NCI-H2227 (cell line): ENCODE results near the gene FGF22.
"Not testable (repeated sequence)": the region's sequence is repeated elsewhere in the genome, so short reads cannot be mapped to it uniquely, and the experiment has no call there.

Experiments used
- DNase-seq: peaks from one replicate; lab custom pipeline; 2025; ENCODE audit not compliant: unreplicated experiment; lab: John Stamatoyannopoulos, UW

Gene FGF22

DNA sequence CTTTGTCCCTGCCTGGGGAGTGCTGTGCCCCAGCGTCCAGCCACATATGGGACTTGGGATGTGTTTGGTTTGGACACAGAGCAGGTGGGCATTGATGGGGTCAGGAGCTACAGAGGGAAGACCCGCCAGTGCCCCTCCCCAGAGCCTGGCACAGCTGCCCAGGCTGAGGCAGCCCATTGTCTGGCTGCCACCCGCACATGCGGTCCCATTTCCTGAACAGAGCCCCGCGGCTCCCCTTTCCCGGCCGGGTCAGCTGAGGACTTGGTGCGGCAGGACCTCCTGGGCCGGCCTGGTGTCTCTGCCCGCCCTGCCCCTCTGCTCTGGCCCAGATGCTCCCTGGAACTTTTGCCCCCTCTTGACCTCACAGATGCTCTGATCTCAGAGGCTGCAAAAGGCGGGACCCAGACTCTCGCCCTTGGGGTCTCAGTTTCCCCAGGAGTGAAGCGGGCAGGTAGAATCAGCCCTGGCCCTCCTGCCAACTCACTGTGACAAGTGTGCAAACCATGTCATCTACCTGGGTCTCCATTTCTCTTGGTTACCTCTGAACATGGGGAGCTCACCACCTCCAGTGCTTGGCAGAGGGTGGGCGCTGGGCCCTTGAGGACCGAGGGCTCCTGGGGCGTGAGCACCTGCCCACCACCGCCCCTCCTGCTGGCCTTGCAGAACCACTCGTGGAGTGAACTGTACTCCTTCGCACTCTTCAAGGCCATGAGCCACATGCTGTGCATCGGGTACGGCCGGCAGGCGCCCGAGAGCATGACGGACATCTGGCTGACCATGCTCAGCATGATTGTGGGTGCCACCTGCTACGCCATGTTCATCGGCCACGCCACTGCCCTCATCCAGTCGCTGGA is 32.2 kb upstream of the FGF22 start:
- no peak for DNase-seq

DNA sequence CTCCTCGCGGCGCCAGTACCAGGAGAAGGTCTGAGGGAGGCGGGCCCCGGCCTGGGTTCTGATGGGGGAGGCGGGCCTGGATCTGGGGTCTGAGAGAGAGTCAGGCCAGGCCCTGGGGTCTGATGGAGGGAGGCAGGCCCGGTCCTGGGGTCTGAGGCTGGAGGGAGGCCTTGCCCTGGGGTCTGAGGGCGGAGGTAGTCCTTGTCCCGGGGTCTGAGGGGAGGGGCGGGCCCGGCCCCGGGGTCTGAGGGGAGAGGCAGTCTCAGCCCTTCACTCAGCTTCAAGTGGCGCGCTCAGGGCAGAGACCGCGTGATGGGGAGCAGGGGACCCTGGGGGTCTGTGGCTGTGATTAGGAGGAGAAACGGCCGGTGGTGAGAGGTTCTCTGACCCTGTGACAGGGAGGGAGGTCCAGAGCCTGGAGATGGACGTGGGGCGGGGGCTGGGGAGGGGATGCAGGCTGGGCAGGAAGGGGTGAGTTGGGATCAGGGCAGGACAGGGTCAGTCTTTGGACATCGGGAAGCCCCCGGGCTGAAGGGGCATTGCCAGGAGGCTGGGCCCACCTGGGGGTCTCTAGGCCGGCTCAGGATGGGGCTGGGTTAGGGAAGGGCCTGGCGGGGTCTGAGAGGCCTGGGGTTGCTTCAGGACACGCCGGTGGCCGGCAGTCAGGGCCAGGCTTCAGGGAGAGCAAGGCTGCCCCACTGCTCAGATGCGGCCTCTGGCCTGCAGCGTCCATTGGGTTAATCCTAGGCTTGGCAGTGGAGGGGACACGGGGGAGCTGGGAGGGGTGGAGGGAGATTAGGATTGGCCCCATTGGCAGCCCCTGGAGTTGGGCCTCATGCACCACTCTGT is 31.3 kb upstream of the FGF22 start:
- no peak for DNase-seq

DNA sequence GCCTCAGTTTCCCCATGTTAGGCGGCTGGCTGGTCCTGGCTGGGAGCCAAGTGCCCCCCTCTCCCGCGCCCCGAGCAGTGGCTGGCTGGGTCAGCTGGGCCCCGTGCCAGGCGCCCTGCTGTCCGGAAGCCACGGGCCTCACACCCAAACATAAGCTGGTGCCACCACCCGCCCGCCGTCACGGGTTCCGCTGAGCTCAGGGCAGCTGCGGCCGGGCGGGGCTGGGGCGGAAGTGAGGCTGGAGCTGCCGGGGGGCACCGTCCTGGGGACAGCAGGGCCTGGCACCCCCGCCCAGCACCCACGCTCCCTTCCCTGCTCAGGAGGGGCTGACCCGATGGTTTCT is 30.7 kb upstream of the FGF22 start:
- DNase-seq: no peak

DNA sequence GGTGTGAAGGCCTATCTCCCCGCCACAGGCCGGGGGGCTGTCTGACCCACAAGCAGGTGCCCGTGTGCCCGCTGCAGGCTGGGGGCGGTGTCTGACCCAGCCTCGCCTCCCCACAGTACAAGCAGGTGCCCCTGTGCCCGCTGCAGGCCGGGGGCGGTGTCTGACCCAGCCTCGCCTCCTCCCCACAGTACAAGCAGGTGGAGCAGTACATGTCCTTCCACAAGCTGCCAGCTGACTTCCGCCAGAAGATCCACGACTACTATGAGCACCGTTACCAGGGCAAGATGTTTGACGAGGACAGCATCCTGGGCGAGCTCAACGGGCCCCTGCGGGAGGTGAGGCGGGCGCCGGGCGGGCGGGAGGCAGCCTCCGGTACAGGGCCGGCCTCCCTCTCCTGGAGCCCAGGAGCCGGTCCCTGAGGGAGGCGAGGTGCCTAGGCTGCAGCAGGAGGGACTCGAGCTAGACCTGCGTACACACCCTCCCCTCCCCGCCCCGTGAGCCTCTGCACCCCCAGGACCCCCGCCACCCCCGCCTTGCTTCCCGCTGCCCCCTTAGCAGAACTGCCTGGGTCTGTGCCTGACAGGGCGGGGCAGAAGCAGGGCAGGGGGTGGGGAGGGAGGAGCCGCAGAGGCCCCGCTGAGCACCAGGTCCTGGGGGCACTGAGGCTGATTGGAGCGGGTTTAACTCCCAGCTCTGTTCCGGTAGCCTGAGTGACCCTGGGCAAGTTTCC is 29.4 kb upstream of the FGF22 start:
- no peak for DNase-seq

DNA sequence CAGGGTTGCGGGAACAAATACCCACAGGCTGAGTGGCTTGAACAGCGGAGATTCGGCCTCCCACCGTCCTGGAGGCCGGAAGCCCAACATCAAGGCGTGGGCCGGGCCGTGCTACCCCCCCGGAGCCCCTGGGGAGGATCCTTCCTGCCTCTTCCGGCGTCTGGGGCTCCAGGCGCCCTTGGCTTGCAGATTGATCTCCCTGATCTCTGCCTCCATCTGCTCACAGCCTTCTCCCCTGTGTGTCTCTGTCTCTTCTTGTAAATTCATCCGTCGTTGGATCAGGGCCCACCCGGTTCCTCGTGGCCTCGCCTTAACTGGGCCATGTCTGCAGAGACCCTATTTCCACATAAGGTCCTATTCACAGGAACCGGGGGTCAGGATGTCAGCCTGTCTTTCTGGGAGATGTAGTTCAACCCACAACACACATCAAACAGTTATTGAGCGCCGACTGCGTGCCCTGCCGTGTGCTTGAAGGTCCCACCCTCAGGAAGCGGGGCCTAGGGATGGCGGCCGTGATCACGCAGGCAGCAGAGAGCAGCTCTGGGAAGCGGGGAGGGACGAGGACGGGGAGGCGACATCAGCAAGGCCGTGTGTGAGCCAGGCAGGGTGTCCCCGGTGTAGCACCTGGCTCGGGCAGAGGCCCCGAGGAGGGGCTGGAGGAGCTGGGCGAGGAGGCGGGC is 28.7 kb upstream of the FGF22 start:
- DNase-seq: no peak

DNA sequence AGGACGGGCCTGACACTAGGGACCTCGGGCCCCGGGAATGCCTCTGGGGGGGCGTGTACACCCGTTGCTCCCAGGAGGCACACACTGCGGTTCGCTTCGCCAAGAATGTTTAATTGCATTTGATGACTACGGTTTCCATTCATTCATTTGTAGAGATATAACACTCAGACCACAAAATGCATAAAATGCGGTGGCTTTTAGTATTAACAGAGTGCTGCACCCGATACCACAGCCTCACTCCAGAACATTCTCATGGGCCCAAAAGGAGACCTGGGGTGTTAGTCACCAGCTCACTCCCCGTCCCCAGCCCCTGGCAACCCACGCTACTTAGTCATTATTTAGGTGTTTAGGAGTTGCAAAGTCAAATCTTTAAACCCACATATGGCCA is 28.2 kb upstream of the FGF22 start:
- DNase-seq: no peak

DNA sequence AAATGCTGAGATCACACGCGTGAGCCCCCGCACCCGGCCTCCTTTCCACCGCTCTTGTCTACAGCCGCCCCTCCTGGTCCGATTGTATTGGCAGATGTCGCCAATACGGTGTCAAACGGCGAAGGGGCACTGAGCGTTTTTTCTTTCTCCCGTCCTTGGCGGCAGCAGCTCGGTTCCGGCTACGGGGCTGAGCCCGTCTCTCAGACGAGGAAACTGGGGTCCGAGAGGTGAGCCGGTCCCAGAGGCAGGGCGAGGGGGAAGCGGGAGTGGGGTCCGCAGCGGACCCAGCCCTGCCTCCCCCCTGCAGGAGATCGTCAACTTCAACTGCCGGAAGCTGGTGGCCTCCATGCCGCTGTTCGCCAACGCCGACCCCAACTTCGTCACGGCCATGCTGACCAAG is 26.7 kb upstream of the FGF22 start:
- no peak for DNase-seq

DNA sequence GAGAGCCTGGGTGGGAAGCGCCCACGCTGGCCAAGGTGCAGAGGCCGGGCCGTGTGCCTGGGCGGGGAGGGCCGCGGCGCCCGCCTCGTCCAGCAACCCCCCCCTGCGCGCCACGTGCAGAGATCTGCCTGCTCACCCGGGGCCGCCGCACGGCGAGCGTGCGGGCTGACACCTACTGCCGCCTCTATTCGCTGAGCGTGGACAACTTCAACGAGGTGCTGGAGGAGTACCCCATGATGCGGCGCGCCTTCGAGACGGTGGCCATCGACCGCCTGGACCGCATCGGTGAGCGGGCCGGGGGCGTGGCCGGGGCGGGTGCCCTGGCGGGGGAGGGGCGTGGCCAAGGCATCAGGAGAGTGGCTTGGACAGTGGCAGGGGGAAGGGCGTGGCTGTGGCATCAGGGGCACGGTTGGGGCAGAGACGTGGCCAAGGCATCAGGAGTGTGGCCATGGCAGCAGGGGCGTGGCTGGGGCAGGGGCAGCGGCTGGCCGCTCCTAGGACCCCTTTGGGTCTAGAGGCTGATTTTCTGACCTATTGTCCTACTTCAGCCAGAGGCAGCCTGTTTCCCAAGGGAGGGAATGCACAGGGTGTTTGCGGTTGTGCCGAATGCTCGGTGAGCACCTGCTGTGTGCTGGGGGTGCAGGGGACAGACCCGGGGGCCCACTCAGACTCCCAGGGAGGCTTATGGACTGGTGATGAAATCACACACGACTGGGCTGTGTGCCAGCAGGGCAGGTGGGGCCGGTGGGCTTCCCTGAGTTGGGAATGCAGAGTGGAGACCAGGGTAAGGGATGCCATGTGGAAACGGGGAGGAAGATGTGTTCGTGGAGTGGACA is 25.7 kb upstream of the FGF22 start:
- DNase-seq: no peak

DNA sequence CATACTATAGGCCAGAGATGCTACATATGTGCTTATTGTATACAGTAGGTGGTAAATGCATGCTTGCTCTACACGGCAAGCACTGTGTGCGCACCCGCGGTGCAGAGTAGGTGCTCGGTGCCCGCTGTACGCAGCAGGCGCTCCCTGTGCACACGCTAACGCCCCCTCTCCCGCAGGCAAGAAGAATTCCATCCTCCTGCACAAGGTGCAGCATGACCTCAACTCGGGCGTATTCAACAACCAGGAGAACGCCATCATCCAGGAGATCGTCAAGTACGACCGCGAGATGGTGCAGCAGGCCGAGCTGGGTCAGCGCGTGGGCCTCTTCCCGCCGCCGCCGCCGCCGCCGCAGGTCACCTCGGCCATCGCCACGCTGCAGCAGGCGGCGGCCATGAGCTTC is 24.1 kb upstream of the FGF22 start:
- DNase-seq: no peak

DNA sequence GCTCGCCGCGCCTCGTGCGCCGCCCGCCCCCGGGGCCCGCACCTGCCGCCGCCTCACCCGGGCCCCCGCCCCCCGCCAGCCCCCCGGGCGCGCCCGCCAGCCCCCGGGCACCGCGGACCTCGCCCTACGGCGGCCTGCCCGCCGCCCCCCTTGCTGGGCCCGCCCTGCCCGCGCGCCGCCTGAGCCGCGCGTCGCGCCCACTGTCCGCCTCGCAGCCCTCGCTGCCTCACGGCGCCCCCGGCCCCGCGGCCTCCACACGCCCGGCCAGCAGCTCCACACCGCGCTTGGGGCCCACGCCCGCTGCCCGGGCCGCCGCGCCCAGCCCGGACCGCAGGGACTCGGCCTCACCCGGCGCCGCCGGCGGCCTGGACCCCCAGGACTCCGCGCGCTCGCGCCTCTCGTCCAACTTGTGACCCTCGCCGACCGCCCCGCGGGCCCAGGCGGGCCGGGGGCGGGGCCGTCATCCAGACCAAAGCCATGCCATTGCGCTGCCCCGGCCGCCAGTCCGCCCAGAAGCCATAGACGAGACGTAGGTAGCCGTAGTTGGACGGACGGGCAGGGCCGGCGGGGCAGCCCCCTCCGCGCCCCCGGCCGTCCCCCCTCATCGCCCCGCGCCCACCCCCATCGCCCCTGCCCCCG is 23.5 kb upstream of the FGF22 start:
- no peak for DNase-seq

DNA sequence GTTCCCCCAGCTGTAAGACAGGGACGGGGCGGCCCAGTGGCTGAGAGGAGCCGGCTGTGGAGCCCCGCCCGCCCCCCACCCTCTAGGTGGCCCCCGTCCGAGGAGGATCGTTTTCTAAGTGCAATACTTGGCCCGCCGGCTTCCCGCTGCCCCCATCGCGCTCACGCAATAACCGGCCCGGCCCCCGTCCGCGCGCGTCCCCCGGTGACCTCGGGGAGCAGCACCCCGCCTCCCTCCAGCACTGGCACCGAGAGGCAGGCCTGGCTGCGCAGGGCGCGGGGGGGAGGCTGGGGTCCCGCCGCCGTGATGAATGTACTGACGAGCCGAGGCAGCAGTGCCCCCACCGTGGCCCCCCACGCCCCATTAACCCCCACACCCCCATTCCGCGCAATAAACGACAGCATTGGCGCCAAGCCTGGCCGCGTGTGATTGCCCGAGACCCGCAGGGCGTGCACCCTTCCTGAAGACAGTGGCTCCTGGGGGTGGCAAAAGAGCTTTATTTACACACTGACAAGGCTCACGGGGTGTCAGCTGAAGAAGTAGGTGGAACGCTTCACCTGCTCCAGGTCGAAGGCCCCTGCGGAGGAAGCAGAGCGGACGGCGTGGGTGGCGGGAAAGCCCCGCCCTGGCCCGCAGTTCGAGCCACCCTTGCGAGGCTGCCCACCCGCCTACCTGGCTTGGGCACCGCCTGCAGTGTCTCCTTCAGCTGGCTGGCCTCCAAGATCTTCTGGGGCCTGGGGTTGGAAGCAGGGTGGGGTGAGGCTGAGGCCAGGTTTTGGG is 22.7 kb upstream of the FGF22 start:
- no peak for DNase-seq

DNA sequence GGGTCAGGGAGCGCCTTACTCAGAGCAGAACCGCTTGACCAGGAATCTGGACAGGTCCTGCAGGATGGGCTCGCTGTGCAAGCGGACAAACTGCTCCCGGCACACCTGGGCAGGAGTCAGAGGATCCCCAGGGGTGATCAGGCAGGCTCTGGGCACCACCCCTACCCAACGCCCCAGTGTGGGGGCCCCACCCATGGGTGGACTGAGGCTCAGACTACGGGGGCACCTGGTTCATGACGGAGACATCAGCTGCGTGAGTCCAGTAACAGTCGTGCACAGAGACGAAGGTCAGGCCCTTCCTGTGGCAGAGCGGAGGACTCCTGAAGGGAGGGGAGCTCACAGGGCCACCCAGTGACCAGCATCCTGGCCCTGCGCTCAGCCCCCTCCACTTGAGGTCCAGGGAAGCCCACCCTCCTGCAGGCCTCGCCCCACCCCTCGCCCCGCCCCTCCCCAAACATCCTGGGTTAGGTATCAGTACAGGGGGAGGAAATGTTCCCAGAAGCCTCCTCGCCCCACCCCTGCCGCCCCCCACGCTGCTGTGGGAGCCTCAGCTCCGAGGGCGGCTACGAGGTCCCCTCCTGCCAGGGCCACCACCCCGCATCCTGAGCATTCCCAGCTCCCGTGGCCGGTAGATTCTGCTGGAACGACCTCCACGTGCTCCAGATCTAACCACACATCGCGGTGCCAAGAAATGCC is 22.0 kb upstream of the FGF22 start:
- DNase-seq: no peak

DNA sequence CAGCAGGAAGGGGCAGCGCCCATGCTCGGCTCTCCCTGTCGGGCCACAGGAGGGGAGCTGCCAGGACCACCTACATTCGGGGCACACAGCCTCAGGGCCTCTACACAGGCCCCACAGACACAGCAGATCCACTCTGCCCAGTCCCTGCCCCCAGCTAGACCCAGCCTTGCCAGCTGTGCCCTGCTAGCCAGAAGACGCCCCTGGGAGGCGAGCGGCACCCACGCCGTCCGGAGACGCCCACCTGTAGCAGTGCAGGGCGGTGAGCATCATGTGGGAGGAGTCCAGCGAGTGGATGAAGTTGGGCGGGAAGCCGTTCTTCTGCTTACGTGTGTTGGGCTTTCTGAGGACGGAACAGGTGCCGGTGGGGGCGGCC is 21.4 kb upstream of the FGF22 start:
- no peak for DNase-seq

DNA sequence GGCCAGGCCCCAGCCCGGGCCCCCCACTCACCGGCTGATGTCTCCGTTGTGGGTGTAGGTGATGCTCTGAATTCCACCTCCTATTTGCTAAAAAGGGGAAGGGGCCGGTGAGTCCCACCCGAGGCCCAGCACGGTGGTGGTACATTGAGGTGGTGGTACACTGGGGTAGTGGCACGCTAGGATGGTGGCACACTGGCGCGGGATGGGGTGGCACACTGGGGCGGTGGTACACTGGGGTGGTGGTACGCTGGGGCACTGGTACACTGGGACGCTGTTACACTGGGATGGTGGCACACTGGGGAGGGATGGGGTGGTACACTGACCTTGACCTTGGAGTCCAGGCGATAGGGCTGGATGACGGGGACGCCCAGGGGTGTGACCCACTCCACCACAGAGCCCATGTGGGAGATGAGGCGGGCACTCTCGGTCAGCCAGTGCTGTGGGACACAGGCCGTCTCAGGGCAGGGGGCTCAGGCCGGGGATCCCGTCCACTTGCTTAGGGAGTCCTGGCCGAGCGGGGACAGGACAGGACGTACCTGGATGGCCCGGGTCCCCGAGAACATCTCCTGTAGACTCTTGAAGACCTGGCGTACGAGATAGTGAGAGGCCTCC is 20.9 kb upstream of the FGF22 start:
- no peak for DNase-seq

DNA sequence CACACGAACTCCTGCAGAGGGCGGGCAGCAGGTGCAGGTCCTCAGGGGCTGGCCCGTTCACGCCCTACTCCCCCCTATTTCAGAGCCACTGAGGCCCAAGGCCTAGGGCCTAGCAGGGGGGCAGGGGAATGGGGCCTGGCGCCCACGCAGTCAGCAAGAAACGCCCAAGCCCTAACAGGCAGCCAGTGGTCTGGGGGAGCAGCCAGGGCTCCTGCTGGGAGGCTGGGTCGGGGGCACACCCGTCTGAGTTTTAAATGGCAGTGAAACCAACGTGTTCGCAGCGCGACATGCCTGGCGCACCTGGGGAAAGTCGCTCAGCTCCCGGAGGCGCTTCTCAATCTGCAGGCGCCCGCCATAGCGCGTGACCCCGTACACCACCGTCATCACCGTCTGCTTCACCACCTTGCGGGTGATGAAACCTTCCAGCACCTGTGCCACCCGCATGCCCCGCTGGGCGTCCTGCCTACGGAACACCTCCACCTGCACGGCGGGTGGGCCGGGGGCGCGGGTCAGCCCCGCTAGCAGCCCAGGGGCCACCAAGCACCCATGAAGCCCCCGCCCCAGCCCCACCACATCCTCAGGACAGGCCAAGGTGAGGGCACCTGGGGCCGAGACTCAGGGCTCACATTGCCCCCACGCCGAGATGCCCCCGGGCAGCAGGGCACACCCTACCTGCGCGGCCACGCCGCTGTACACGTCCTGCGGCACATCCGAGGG is 20.2 kb upstream of the FGF22 start:
- DNase-seq: no peak

DNA sequence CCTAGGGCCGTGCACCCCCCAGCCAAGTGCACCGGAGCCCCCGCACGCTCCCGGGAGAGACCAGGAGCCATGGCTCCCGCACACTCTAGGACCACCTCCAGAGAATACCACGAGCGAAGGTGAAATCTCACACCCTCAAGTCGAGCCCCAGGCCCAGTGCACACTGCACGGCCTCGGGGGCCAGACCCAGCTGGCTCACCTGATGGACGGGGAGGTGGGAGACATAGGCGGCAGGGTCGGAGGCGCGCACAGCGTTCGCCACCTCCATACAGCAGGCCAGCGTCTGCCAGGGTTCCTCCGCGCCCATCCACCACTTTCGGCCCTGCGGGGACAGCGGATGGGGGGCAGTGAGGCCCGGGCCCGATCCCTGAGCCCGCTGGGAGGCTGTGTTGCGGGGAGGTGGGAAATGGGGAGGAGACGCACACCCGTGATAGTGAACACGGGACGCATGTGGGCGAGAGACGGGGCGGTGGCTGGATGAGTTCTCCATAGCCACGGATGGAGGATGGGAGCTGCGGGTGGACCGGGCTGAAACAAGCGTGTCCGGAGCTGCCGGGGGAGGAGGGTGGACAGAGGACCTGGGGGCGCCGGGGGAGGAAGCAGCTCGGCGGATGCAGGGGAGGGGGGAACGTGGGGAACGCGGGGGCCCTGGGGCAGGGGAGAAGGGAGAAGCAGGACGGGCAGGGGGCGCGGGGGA is 19.4 kb upstream of the FGF22 start:
- no peak for DNase-seq

DNA sequence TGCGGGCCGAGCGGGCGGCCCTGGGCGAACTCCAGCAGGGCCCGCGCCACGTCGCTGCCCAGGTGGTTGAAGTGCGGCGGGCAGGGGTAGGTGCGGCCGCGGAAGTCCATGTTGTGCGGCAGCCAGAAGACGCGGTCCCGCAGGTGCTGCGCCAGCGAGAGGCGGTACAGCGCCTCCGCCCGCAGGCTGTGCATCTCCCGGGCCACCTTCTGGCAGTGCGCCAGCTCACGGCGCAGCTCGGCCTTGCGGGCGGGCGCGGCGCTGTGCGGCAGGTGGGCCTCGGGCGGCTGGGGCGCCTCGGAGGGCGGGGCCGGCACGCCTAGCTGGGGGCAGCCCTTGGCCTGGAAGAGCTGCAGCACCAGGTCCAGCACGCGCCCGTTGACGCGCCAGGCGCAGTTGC is 18.5 kb upstream of the FGF22 start:
- DNase-seq: not testable (repeated sequence)
